Ovary (tissue), 9 donors: ENCODE measurements around the gene DNAJC16. TPM values are rescaled to one million over a fixed set of nuclear protein-coding genes. Genes with fewer than 3 reads are reported as not detected.

Experiments used
- DNase-seq, 5 donors: peaks; one replicate each; pipeline ENCODE4 v3.0.0-alpha.2; 2019 to 2020
- H3K27ac ChIP-seq, 2 donors: fragments of 200-600 bp; one replicate each; pipeline versions ENCODE4 v1.5.1 to v1.8.0; 2019 to 2022
- H3K27me3 ChIP-seq: fragments of 200-600 bp; one replicate; pipeline ENCODE4 v1.8.0; 2022
- H3K36me3 ChIP-seq: fragments of 200-600 bp; sonication (generic); one replicate; pipeline ENCODE4 v1.5.1; 2019
- H3K4me1 ChIP-seq: one replicate; pipeline ENCODE4 v1.8.1; 2013; ENCODE audit warnings: mild to moderate bottlenecking, moderate library complexity; ENCODE audit not compliant: insufficient read depth
- H3K4me3 ChIP-seq: fragments of 200-600 bp; sonication (generic); one replicate; pipeline ENCODE4 v1.5.1; 2017
- H3K9me3 ChIP-seq, 2 donors: fragments of 200-600 bp in 1 of 2; sonication (generic) in 1 of 2; one replicate each; pipeline versions ENCODE4 v1.5.1 to v1.8.1; 2013 to 2019; ENCODE audit warnings: mild to moderate bottlenecking in 1 of 2, moderate library complexity in 1 of 2
- CTCF ChIP-seq, 3 donors: fragments of 450-650 bp in 2 of 3; fragments of 200-600 bp in 1 of 3; IDR thresholded peaks; one replicate each; pipeline versions ENCODE4 v1.5.1 to v1.8.0; 2016 to 2022; ENCODE audit warnings: antibody characterized with exemption in 3 of 3, mild to moderate bottlenecking in 1 of 3
- EP300 ChIP-seq: sonication (generic); formaldehyde crosslinking; IDR thresholded peaks from one replicate; pipeline ENCODE4 v1.6.1; 2017; ENCODE audit warnings: antibody characterized with exemption
- POLR2A ChIP-seq: fragments of 450-650 bp; IDR thresholded peaks from one replicate; pipeline ENCODE4 v1.6.1; 2017; ENCODE audit warnings: antibody characterized with exemption, mild to moderate bottlenecking, moderate library complexity
- WGBS, 3 donors: extraction: QIAGEN DNeasy Blood & Tissue Kit in 1 of 3; methylation state at CpG; one replicate each; pipeline versions ENCODE4 v1.1.5 to v1.1.7; 2013 to 2017; 5-methylcytosine and 5-hydroxymethylcytosine counted together
- intact Hi-C, 4 donors: fragments of 100-400 bp; cut with DNase I; formaldehyde crosslinking; loops; one replicate each; pipeline versions ENCODE4 v1.11.0 to v1.15.1; 2022 to 2023
- polyA plus RNA-seq, 2 donors: library from polyadenylated mRNA; stranded (reverse); fragments of 200-250 nt in 1 of 2; fragments of 350-450 nt in 1 of 2; fragmentation: Illumina TruSeq in 1 of 2; extraction: RNeasy Lipid Tissue Mini Kit (QIAGEN cat#74804) in 1 of 2; gene quantifications; one replicate each; pipeline ENCODE4 v1.2.3, GENCODE V29; 2013 to 2014
- total RNA-seq, 7 donors: library from RNA; depleted of rRNA in 2 of 7; stranded (reverse); fragments of >200 nt in 2 of 7; fragmentation: NEBNext Ultra II Directional in 3 of 7; extraction: Animal tissue kit (Norgen Biotek cat#: 25700) in 3 of 7; gene quantifications; one replicate each; pipeline versions ENCODE4 v1.1.0 to v1.2.4, GENCODE V29; 2016 to 2023
- donor health status: DM: no; HTN: no; CAD: no; lungs with moderate emphysema.
- donor health status: DM: no; HTN: no; CAD: no.
- donor health status: Bipolar disorder and iron deficiency.
- donor health status: DM: yes; HTN: yes; CAD: no.
- donor health status: DM: no; HTN: no; CAD: no.
- donor health status: DM: yes; HTN: yes; CAD: no.

Gene DNAJC16
- total and polyA plus RNA-seq, 9 donors: 4.7 to 33.3 (median 17.6) TPM

- no peaks in the 10 kb centered on the region for H3K36me3 ChIP-seq
- intact Hi-C loops: no loop called here
- H3K9me3 ChIP-seq: no peaks in the 10 kb centered on the region
- DNase-seq: peak in 3 of 5 donors; percentile 42 to 61 (median 49)
- WGBS, 3 donors: 68 to 77% (median 72%) methylated on average over 17 of the region's 17 CpGs
- H3K27ac ChIP-seq: no peak overlapping the region
- no peak overlapping the region for H3K4me3 ChIP-seq
- H3K4me1 ChIP-seq: no peaks in the 10 kb centered on the region
- TF ChIP-seq CTCF (IDR thresholded peaks at IDR 0.05): no peak
- no peak for TF ChIP-seq POLR2A
- no peak for TF ChIP-seq EP300
- H3K27me3 ChIP-seq: no peaks in the 10 kb centered on the region
Measured at GRCh38 chr1:15501208-15502032, 25.2 kb upstream of the DNAJC16 start.

GRCh38 chr1:15504436-15504835 is 22.2 kb upstream of the DNAJC16 start:
- WGBS, 3 donors: 89 to 98% (median 90%) methylated on average over 4 of the region's 4 CpGs
- H3K27ac ChIP-seq: no peak overlapping the region
- no peak overlapping the region for H3K4me3 ChIP-seq
- no peaks in the 10 kb centered on the region for H3K27me3 ChIP-seq
- H3K9me3 ChIP-seq: no peaks in the 10 kb centered on the region
- TF ChIP-seq CTCF (IDR thresholded peaks at IDR 0.05) (no peak), POLR2A (no peak), EP300 (no peak)
- intact Hi-C loops: no loop called here
- DNase-seq: no peak
- no peaks in the 10 kb centered on the region for H3K4me1 ChIP-seq
- no peaks in the 10 kb centered on the region for H3K36me3 ChIP-seq

GRCh38 chr1:15506831-15507230 is 19.8 kb upstream of the DNAJC16 start:
- WGBS, 3 donors: 92 to 96% (median 95%) methylated on average over 17 of the region's 17 CpGs
- no peak for DNase-seq
- Histone ChIP-seq H3K4me3 (no peak overlapping the region), H3K36me3 (no peaks in the 10 kb centered on the region), H3K4me1 (no peaks in the 10 kb centered on the region), H3K27me3 (no peaks in the 10 kb centered on the region), H3K27ac (no peak overlapping the region), H3K9me3 (no peaks in the 10 kb centered on the region)
- intact Hi-C loops: no loop called here
- TF ChIP-seq POLR2A: no peak
- TF ChIP-seq EP300: no peak
- TF ChIP-seq CTCF (IDR thresholded peaks at IDR 0.05): no peak

GRCh38 chr1:15507278-15507677 is 19.4 kb upstream of the DNAJC16 start:
- Histone ChIP-seq H3K27ac (no peak overlapping the region), H3K36me3 (no peaks in the 10 kb centered on the region), H3K27me3 (no peaks in the 10 kb centered on the region), H3K4me1 (no peaks in the 10 kb centered on the region), H3K9me3 (no peaks in the 10 kb centered on the region), H3K4me3 (no peak overlapping the region)
- intact Hi-C loops: no loop called here
- no peak for TF ChIP-seq EP300
- TF ChIP-seq CTCF (IDR thresholded peaks at IDR 0.05): no peak
- TF ChIP-seq POLR2A: no peak
- 89 to 97% (median 92%) methylated on average over 5 of the region's 5 CpGs for WGBS, 3 donors
- no peak for DNase-seq
